SK-MEL-5 (cell line): ENCODE results near the gene MYBPHL. TPM values are rescaled to one million over a fixed set of nuclear protein-coding genes. Genes with fewer than 3 reads are reported as not detected.
"Not testable (repeated sequence)": the region's sequence is repeated elsewhere in the genome, so short reads cannot be mapped to it uniquely, and the experiment has no call there.

Experiments
- DNase-seq: peaks from one replicate; pipeline ENCODE4 v3.0.0-alpha.2; 2016; ENCODE audit warnings: low read depth, low spot score
- in situ Hi-C: cut with HindIII; loops from 2 replicates; pipeline ENCODE4 v1.10.0; 2016; ENCODE audit warnings: low sequenced_read_pairs, high pct_unique_total_duplicates, low pct_unique_long_range_greater_than_20kb
- total RNA-seq: library from RNA; depleted of rRNA; stranded (reverse); fragments of >200 nt; shearing (Covaris generic); gene quantifications from 2 replicates; pipeline ENCODE4 v1.2.3, GENCODE V29; 2014

MYBPHL gene
- total RNA-seq, 1 experiment from 2014 or later = 0.18 TPM

- in situ Hi-C loops = no loop called here
- no peak for DNase-seq
Observed at GRCh38 chr1:109290137-109290536, 16.7 kb downstream of the MYBPHL start.

GRCh38 chr1:109286762-109287161 lies 20.0 kb downstream of the MYBPHL start:
- DNase-seq, in situ Hi-C loops: not testable (repeated sequence)

DNA sequence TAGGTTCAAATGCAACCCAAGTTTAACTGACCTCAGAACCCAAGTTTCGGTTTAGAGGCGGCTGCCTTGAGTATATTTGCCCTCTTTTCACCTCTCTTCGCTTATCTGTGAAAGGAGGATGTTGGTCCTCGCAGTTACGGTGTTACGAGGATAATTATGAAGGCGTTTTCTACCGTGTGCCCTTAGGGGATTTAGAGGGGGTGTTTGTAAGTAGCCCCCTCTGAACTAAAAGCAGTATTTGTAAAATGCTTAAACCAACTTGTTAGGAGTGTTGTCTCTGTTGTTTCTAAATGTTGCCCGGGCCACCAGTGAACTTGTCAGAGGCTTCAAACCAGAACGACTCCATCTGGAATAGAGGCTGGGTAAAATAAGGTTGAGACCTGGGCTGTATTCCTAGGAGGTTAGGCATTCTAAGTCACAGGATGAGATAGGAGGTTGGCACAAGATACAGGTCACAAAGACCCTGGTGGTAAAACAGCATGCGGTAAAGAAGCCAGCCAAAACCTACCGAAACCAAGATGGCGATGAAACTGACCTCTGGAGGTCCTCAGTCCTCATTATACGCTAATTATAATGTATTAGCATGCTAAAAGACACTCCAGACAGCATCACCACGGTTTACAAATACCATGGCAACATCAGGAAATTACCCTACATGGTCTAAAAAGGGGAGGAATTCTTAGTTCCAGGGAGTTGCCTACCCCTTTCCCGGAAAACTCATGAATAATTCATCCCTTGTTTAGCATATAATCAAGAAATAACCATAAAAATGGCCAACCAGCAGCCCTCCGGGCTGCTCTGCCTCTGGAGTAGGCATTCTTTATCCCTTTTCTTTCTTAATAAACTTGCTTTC lies 22.8 kb downstream of the MYBPHL start:
- DNase-seq = no peak

GRCh38 chr1:109282952-109283747 lies 23.7 kb downstream of the MYBPHL start, which contains the start of gene PSRC1:
TSS of gene PSRC1 (minus strand) at chr1:109283145.
- DNase-seq = peak; percentile 94
- in situ Hi-C loops = no loop called here

More for the DNA sequence above, 22.8 kb downstream of the MYBPHL start:
- in situ Hi-C loops = no loop called here

GRCh38 chr1:109282497-109282951 lies 24.3 kb downstream of the MYBPHL start:
- in situ Hi-C loops = no loop called here
- no peak for DNase-seq

DNA sequence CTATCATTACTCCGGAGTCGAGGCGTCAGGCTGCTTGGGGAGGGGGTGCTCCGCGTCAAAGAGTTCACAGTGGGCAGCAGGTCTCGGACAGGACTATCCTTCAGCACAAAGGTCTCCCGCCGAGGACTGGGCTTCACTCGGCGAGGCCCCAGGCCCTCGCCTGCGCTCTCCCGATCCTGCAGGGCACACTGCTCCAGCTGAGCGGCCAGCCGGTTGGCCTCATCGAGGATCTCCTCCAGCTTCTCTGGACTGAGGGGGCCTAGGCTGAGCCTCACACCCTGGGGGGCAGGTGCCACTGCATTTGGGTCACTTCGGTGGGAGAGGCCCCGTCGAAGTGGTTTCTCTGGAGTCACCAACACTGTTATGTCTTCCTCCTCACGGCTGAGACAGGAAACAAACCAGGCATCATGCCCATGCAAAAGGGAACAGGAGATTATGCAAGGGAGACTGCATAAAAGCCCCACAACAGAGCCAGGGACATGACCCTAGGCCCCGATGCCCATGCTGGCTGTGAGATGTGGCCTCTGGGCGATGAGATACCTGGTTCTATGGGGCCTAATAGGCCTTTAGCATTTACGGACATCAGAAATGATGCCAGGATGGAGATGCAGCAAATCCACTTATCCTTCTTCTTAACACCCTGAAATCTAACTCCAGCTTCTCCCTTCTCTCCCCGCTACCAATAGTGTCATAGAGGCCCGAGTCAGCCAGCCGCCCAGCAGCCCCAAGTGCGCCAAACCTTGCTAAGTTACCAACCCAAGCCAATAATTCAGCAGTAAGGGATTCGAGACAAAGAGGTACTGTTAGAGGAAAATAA lies 24.9 kb downstream of the MYBPHL start:
- in situ Hi-C loops = no loop called here
- no peak for DNase-seq

DNA sequence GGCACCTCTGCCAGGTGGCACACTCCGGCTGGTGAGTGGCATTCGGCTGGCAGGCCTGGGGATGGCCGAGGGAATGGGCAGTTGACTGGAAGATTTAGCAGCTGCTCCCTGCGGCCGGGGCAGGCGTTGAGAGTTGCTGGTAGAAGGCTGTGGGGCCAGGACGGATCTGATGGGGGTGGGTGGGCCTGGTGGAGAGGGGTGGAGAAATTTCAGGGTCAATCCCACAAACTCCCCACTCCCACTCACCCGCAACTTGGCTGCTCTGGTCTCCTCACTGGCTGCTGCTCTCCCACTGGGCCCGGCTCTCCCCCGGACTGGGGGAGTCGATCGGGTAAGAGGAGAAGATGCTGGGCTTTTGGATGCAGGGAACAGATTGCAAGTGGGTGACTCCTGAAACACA lies 25.9 kb downstream of the MYBPHL start:
- in situ Hi-C loops = no loop called here
- no peak for DNase-seq

DNA sequence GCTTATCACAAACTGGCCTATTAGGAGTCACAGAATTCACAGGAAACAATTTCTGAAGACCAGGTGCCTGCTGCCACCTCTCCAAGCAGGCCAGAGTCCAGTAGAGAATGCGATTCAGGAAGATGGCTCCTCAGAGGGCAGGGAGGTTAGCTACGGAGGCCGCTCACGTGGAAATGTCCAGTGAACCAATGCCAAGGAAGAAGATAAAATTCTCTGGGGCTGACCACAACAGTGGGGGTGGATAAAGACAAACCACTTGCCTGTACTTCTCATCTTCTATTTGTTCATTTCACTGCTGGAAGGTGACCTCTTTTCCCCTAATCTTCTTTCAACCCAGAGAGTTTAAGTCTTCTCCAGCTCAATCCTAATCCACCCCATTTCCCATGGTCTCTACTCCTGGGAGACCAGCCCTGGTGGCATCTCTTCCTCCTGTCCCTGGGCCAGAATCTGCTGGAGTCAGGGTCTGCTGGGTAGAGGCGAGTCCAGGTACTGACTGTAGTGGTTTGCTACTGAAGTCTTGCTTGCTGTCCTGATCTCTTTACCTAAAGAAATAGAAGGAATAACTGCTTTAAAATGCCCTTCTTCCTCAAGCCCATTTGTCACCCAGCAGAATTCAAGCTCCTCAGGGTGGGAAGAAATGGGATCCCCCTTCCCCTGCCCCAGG lies 27.1 kb downstream of the MYBPHL start:
- in situ Hi-C loops = no loop called here
- DNase-seq = no peak

GRCh38 chr1:109277434-109278204 lies 29.2 kb downstream of the MYBPHL start:
- DNase-seq = peak; percentile 88
- in situ Hi-C loops = no loop called here

- no peak for DNase-seq
- in situ Hi-C loops = no loop called here
Observed at GRCh38 chr1:109275706-109276345, 31.0 kb downstream of the MYBPHL start.

DNA sequence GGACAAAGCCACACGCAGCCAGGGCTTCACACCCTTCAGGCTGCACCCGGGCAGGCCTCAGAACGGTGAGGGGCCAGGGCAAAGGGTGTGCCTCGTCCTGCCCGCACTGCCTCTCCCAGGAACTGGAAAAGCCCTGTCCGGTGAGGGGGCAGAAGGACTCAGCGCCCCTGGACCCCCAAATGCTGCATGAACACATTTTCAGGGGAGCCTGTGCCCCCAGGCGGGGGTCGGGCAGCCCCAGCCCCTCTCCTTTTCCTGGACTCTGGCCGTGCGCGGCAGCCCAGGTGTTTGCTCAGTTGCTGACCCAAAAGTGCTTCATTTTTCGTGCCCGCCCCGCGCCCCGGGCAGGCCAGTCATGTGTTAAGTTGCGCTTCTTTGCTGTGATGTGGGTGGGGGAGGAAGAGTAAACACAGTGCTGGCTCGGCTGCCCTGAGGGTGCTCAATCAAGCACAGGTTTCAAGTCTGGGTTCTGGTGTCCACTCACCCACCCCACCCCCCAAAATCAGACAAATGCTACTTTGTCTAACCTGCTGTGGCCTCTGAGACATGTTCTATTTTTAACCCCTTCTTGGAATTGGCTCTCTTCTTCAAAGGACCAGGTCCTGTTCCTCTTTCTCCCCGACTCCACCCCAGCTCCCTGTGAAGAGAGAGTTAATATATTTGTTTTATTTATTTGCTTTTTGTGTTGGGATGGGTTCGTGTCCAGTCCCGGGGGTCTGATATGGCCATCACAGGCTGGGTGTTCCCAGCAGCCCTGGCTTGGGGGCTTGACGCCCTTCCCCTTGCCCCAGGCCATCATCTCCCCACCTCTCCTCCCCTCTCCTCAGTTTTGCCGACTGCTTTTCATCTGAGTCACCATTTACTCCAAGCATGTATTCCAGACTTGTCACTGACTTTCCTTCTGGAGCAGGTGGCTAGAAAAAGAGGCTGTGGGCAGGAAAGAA lies 32.0 kb downstream of the MYBPHL start:
- in situ Hi-C loops = no loop called here
- peak; percentile 87 for DNase-seq

DNA sequence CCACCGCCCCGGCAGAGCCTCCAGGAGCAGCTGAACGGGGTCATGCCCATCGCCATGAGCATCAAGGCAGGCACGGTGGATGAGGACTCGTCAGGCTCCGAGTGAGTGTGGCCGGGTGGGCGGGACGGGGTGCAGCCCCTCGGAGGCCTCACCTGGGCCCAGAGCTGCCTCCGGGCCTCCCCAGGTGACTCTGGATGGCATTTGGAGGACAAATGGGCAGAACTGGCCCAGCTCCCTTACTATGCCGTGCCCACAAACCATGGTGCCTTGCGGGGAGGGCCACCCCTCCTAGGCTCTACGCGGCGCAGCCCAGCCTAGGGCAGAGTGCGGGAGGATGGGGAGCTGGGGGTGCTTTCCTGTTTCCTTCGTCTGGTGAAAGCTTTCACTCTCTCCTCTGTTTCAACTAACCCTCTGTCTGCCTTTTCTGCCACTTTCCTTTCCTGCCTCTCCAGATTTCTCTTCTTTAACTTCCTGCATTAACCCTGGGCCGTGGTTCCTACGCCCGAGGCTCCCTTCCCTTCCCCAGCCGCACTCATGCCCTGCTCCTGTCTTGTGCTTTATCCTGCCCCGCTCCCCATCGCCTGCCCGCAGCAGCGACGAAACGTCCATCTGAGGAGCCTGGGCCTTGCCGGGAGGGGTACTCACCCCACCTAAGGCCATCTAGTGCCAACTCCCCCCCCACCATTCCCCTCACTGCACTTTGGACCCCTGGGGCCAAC lies 33.1 kb downstream of the MYBPHL start:
- in situ Hi-C loops = no loop called here
- DNase-seq = no peak

DNA sequence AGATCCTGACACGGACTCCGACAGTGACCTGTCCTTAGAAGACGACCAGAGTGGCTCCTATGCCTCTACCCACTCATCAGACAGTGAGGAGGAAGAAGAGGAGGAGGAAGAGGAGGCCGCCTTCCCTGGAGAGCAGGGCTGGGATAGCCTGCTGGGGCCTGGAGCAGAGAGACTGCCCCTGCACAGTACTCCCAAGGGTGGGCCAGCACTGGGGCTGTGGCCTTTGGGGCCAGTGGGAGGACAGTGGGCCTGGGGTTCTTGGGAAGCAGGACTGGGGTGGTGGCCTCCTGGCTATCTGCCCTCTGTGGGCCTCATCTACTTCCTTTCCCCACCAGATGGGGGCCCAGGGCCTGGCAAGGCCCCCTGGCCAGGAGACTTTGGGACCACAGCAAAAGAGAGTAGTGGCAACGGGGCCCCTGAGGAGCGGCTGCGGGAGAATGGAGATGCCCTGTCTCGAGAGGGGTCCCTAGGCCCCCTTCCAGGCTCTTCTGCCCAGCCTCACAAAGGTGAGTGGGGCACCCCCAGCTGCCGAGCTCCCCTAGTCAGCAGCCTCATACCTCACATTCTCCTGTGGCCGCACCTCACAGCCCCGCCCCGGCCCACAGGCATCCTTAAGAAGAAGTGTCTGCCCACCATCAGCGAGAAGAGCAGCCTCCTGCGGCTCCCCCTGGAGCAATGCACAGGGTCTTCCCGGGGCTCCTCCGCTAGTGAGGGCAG lies 33.8 kb downstream of the MYBPHL start:
- in situ Hi-C loops = no loop called here
- DNase-seq = no peak
